Measurements from ENCODE around the gene RPL29.

The RPL29 gene

DNA sequence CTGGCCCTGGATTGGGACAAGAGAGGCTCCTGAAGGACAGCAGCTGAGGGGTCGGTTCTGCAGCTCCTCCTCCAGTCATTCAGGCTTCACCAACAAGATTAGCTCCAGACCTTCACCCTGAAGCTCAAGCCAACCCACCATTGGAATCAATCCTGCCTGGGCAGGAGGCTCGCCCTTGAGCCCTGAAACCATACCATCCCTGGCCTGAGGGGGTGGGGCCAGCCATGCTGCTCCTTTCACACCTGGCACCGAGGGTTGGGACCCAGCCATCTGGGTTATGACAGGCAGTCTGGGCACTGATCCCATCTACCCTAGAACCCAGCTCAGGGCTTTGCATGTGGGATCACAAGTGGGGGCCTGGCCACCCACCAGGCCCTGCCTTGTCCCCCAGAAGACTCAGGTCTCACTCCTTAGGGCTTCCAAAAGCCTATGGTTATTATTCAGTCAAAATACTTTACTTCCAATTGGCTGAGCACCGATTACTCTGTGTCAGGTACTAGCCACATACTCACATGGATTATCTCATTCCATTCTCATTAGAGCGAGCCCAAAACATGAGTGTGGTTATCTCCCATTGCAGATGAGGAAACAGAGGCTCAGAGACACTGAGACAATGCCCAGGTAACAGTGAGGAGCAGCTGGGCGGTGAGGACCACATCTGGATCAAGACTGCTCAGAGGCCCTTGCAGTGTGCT is 24.9 kb downstream of the RPL29 start:
- Histone ChIP-seq H3K14ac (ENCODE audit: low read length) (no peak overlapping the region), H3K4me1 (ENCODE audit: control insufficient read depth in 2 of 2, insufficient read depth in 1 of 2, low read depth in 1 of 2, low read length in 2 of 2) (peaks cover 43 to 44% of the 10 kb centered on the region in 2 donors), H2BK120ac (ENCODE audit: low read depth, low read length) (no peak overlapping the region), H3K9ac (ENCODE audit: low read depth, low read length, poor library complexity) (no peak overlapping the region), H3K4me3 (ENCODE audit: low read length in 2 of 2) (no peak overlapping the region), H3K27ac (replicated peaks; ENCODE audit: low read length) (no peak overlapping the region), H4K91ac (ENCODE audit: low read depth, low read length, poor library complexity) (no peak overlapping the region), H2BK15ac (ENCODE audit: low read length) (no peak overlapping the region), H3K36me3 (replicated peaks in 1 of 2; ENCODE audit: control insufficient read depth in 2 of 2, insufficient read depth in 2 of 2, low read length in 2 of 2) (no peaks in the 10 kb centered on the region), H2BK12ac (ENCODE audit: low read length) (no peak overlapping the region), H3K79me1 (ENCODE audit: low read depth, low read length) (peaks cover 5% of the 10 kb centered on the region), H3K23ac (ENCODE audit: low read depth, low read length, poor library complexity) (no peak overlapping the region), H3K9me3 (replicated peaks in 1 of 2; ENCODE audit: control insufficient read depth in 2 of 2, insufficient read depth in 1 of 2, low read depth in 1 of 2, low read length in 2 of 2) (no peaks in the 10 kb centered on the region), H3K18ac (ENCODE audit: low read length) (no peak overlapping the region), H3K4me2 (ENCODE audit: insufficient read depth, low read length, poor library complexity, severe bottlenecking) (no peak overlapping the region), H4K8ac (ENCODE audit: low read depth, low read length) (no peak overlapping the region), H3K27me3 (ENCODE audit: control insufficient read depth in 3 of 3, insufficient read depth in 3 of 3, low read depth in 1 of 3, low read length in 3 of 3) (peaks cover 0 to 2% (median 0%) of the 10 kb centered on the region in 3 experiments), H2AK5ac (ENCODE audit: low read depth, low read length) (peak overlapping the region; percentile 4), H2BK5ac (ENCODE audit: low read length) (no peak overlapping the region), H2AFZ (ENCODE audit: low read length) (no peak overlapping the region), H3K4ac (ENCODE audit: low read length) (no peak overlapping the region)
- DNase-seq (ENCODE audit: low spot score): no peak
- no CpG with 5 or more reads among the region's 6 CpGs for WGBS, 2 donors (ENCODE audit: extremely low coverage in 2 of 2, insufficient read length in 2 of 2, insufficient replicate concordance in 1 of 2)

DNA sequence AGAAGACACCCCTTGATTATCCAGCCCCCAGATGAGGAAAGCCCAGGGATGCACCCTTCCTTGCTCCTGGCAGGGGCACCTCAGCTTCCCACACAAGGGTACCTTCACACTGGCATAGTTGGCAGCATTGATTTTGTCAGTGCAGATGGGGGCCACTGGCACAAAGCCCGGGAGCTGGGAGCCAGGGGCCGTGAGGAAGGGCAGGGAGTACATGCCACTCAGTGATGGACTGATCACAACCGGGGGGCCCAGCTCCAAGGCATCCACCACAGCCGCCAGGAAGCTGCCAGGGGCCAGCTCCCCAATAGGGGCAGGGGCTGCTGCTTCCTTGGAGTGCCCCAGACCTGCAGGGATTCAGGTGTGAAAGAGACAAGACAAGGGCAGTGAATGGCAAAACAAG is 25.9 kb downstream of the RPL29 start:
- peak overlapping the region; percentile 69 for H2BK5ac ChIP-seq (ENCODE audit: low read length)
- H3K18ac ChIP-seq (ENCODE audit: low read length): peak overlapping the region; percentile 53
- H3K79me1 ChIP-seq (ENCODE audit: low read depth, low read length): peaks cover 5% of the 10 kb centered on the region
- no peaks in the 10 kb centered on the region for H3K9me3 ChIP-seq (replicated peaks in 1 of 2; ENCODE audit: control insufficient read depth in 2 of 2, insufficient read depth in 1 of 2, low read depth in 1 of 2, low read length in 2 of 2)
- H2BK12ac ChIP-seq (ENCODE audit: low read length): peak overlapping the region; percentile 14
- H2BK120ac ChIP-seq (ENCODE audit: low read depth, low read length): no peak overlapping the region
- H2BK15ac ChIP-seq (ENCODE audit: low read length): peak overlapping the region; percentile 13
- H3K23ac ChIP-seq (ENCODE audit: low read depth, low read length, poor library complexity): no peak overlapping the region
- H4K8ac ChIP-seq (ENCODE audit: low read depth, low read length): no peak overlapping the region
- H3K4me3 ChIP-seq (ENCODE audit: low read length in 2 of 2): no peak overlapping the region
- H3K27me3 ChIP-seq (ENCODE audit: control insufficient read depth in 3 of 3, insufficient read depth in 3 of 3, low read depth in 1 of 3, low read length in 3 of 3): no peaks in the 10 kb centered on the region
- H2AK5ac ChIP-seq (ENCODE audit: low read depth, low read length): peak overlapping the region; percentile 49
- H4K91ac ChIP-seq (ENCODE audit: low read depth, low read length, poor library complexity): no peak overlapping the region
- no peak overlapping the region for H3K14ac ChIP-seq (ENCODE audit: low read length)
- no peak overlapping the region for H3K4ac ChIP-seq (ENCODE audit: low read length)
- no peak overlapping the region for H3K9ac ChIP-seq (ENCODE audit: low read depth, low read length, poor library complexity)
- H2AFZ ChIP-seq (ENCODE audit: low read length): no peak overlapping the region
- H3K36me3 ChIP-seq (replicated peaks in 1 of 2; ENCODE audit: control insufficient read depth in 2 of 2, insufficient read depth in 2 of 2, low read length in 2 of 2): no peaks in the 10 kb centered on the region
- no peak overlapping the region for H3K4me2 ChIP-seq (ENCODE audit: insufficient read depth, low read length, poor library complexity, severe bottlenecking)
- DNase-seq (ENCODE audit: low spot score): no peak
- WGBS, 2 donors (ENCODE audit: extremely low coverage in 2 of 2, insufficient read length in 2 of 2, insufficient replicate concordance in 1 of 2): no CpG with 5 or more reads among the region's 4 CpGs
- no peak overlapping the region for H3K27ac ChIP-seq (replicated peaks; ENCODE audit: low read length)
- peaks cover 46 to 48% of the 10 kb centered on the region in 2 donors for H3K4me1 ChIP-seq (ENCODE audit: control insufficient read depth in 2 of 2, insufficient read depth in 1 of 2, low read depth in 1 of 2, low read length in 2 of 2)

DNA sequence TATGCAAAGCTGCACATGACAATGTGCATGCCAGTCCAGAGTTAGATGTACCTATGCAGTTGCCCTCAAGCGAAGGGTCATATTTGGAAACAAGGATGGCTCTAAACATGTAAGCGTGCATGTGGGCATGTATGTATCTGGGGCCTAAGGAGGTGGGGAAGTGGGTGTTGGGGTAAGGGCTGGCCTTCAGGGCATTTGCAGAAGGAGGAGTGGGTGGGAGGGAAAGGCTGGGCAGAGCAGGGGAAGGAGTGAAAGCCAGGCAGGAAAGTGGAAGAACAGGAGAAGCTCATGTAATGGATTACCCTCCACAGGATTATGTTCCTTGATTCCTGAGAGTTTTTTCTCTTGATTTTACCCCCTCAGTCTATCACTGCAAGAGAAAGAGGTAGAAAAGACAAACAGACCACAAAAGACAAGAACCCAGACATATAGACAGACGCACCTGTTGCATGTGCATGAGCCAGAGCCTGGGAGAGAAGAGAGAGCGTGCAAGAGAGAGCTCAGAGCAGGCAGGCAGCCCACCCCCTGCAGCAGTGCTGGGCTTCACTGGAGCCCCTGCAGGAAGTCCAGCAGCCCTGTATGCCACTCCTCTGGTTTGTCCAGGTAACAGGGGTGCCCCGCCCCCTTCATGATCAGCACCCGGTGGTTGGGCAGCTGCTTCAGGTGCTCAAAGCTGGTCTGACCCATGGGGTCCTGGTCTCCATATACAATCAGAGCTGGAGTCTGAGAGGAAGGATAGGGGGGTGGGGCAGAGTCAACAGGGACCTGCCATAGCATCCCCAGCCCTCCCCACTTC is 26.6 kb downstream of the RPL29 start:
- Histone ChIP-seq H3K9ac (ENCODE audit: low read depth, low read length, poor library complexity) (peak overlapping the region; percentile 38), H2BK15ac (ENCODE audit: low read length) (peak overlapping the region; percentile 13), H3K36me3 (replicated peaks in 1 of 2; ENCODE audit: control insufficient read depth in 2 of 2, insufficient read depth in 2 of 2, low read length in 2 of 2) (no peaks in the 10 kb centered on the region), H2AFZ (ENCODE audit: low read length) (no peak overlapping the region), H2BK5ac (ENCODE audit: low read length) (peak overlapping the region; percentile 97), H2BK12ac (ENCODE audit: low read length) (peak overlapping the region; percentile 93), H3K4ac (ENCODE audit: low read length) (no peak overlapping the region), H3K79me1 (ENCODE audit: low read depth, low read length) (peaks cover 6% of the 10 kb centered on the region), H2BK120ac (ENCODE audit: low read depth, low read length) (peak overlapping the region; percentile 69), H3K4me1 (ENCODE audit: control insufficient read depth in 2 of 2, insufficient read depth in 1 of 2, low read depth in 1 of 2, low read length in 2 of 2) (peaks cover 44 to 48% of the 10 kb centered on the region in 2 donors), H3K18ac (ENCODE audit: low read length) (peak overlapping the region; percentile 73), H4K8ac (ENCODE audit: low read depth, low read length) (no peak overlapping the region), H3K9me3 (replicated peaks in 1 of 2; ENCODE audit: control insufficient read depth in 2 of 2, insufficient read depth in 1 of 2, low read depth in 1 of 2, low read length in 2 of 2) (no peaks in the 10 kb centered on the region), H3K27me3 (ENCODE audit: control insufficient read depth in 3 of 3, insufficient read depth in 3 of 3, low read depth in 1 of 3, low read length in 3 of 3) (no peaks in the 10 kb centered on the region), H2AK5ac (ENCODE audit: low read depth, low read length) (peak overlapping the region; percentile 77), H3K4me2 (ENCODE audit: insufficient read depth, low read length, poor library complexity, severe bottlenecking) (peak overlapping the region; percentile 69), H3K14ac (ENCODE audit: low read length) (peak overlapping the region; percentile 40), H3K23ac (ENCODE audit: low read depth, low read length, poor library complexity) (no peak overlapping the region), H3K27ac (replicated peaks; ENCODE audit: low read length) (peak overlapping the region; percentile 86), H4K91ac (ENCODE audit: low read depth, low read length, poor library complexity) (peak overlapping the region; percentile 90), H3K4me3 (ENCODE audit: low read length in 2 of 2) (peak overlapping the region; percentile 10 to 60)
- no peak for DNase-seq (ENCODE audit: low spot score)
- no CpG with 5 or more reads among the region's 6 CpGs for WGBS, 2 donors (ENCODE audit: extremely low coverage in 2 of 2, insufficient read length in 2 of 2, insufficient replicate concordance in 1 of 2)

GRCh38 chr3:51968170-51968775 is 27.4 kb downstream of the RPL29 start:
- peak overlapping the region; percentile 93 for H2BK12ac ChIP-seq (ENCODE audit: low read length)
- peak overlapping the region; percentile 90 for H4K91ac ChIP-seq (ENCODE audit: low read depth, low read length, poor library complexity)
- peak overlapping the region; percentile 93 for H3K4me2 ChIP-seq (ENCODE audit: insufficient read depth, low read length, poor library complexity, severe bottlenecking)
- H2BK15ac ChIP-seq (ENCODE audit: low read length): peak overlapping the region; percentile 93
- DNase-seq (ENCODE audit: low spot score): peak; percentile 79
- peaks cover 43 to 47% of the 10 kb centered on the region in 2 donors for H3K4me1 ChIP-seq (ENCODE audit: control insufficient read depth in 2 of 2, insufficient read depth in 1 of 2, low read depth in 1 of 2, low read length in 2 of 2)
- H3K23ac ChIP-seq (ENCODE audit: low read depth, low read length, poor library complexity): peak overlapping the region; percentile 26
- H2BK5ac ChIP-seq (ENCODE audit: low read length): peak overlapping the region; percentile 97
- H3K4me3 ChIP-seq (ENCODE audit: low read length in 2 of 2): peak overlapping the region; percentile 60 to 92
- H3K9ac ChIP-seq (ENCODE audit: low read depth, low read length, poor library complexity): peak overlapping the region; percentile 97
- H2BK120ac ChIP-seq (ENCODE audit: low read depth, low read length): peak overlapping the region; percentile 69
- peak overlapping the region; percentile 88 for H2AK5ac ChIP-seq (ENCODE audit: low read depth, low read length)
- no CpG with 5 or more reads among the region's 11 CpGs for WGBS, 2 donors (ENCODE audit: extremely low coverage in 2 of 2, insufficient read length in 2 of 2, insufficient replicate concordance in 1 of 2)
- peak overlapping the region; percentile 40 for H3K14ac ChIP-seq (ENCODE audit: low read length)
- peaks cover 6% of the 10 kb centered on the region for H3K79me1 ChIP-seq (ENCODE audit: low read depth, low read length)
- peak overlapping the region; percentile 98 for H3K27ac ChIP-seq (replicated peaks; ENCODE audit: low read length)
- peak overlapping the region; percentile 85 for H2AFZ ChIP-seq (ENCODE audit: low read length)
- H3K9me3 ChIP-seq (replicated peaks in 1 of 2; ENCODE audit: control insufficient read depth in 2 of 2, insufficient read depth in 1 of 2, low read depth in 1 of 2, low read length in 2 of 2): no peaks in the 10 kb centered on the region
- no peaks in the 10 kb centered on the region for H3K36me3 ChIP-seq (replicated peaks in 1 of 2; ENCODE audit: control insufficient read depth in 2 of 2, insufficient read depth in 2 of 2, low read length in 2 of 2)
- H3K4ac ChIP-seq (ENCODE audit: low read length): peak overlapping the region; percentile 97
- H3K18ac ChIP-seq (ENCODE audit: low read length): peak overlapping the region; percentile 100
- H3K27me3 ChIP-seq (ENCODE audit: control insufficient read depth in 3 of 3, insufficient read depth in 3 of 3, low read depth in 1 of 3, low read length in 3 of 3): no peaks in the 10 kb centered on the region
- peak overlapping the region; percentile 70 for H4K8ac ChIP-seq (ENCODE audit: low read depth, low read length)
